BE2C (cell line): ENCODE results near the gene ATP6V0C.

Experiments used
- DNase-seq: peaks from one replicate; pipeline ENCODE4 v3.0.0-alpha.2; 2020
- H3K27me3 ChIP-seq: fragments of 250-450 bp; sonication (Bioruptor Pico); 2 replicates; pipeline ENCODE4 v1.5.1; 2020; ENCODE audit warnings: mild to moderate bottlenecking
- H3K36me3 ChIP-seq: fragments of 250-450 bp; sonication (Bioruptor Pico); 2 replicates; pipeline ENCODE4 v1.5.1; 2020; ENCODE audit warnings: mild to moderate bottlenecking
- H3K4me1 ChIP-seq: fragments of 250-450 bp; sonication (Bioruptor Pico); 2 replicates; pipeline ENCODE4 v1.5.1; 2020
- H3K4me3 ChIP-seq: 2 replicates; pipeline ENCODE4 v1.5.1; 2011; ENCODE audit warnings: low read depth, low read length
- H3K9me3 ChIP-seq: fragments of 250-450 bp; sonication (Bioruptor Pico); 2 replicates; pipeline ENCODE4 v1.5.1; 2020
- TF ChIP-seq, protein P1 (sequence below): IDR thresholded peaks from 2 replicates; pipeline ENCODE4 v1.5.1; 2012; ENCODE audit warnings: mild to moderate bottlenecking, low read depth, low read length

The ATP6V0C gene

DNA sequence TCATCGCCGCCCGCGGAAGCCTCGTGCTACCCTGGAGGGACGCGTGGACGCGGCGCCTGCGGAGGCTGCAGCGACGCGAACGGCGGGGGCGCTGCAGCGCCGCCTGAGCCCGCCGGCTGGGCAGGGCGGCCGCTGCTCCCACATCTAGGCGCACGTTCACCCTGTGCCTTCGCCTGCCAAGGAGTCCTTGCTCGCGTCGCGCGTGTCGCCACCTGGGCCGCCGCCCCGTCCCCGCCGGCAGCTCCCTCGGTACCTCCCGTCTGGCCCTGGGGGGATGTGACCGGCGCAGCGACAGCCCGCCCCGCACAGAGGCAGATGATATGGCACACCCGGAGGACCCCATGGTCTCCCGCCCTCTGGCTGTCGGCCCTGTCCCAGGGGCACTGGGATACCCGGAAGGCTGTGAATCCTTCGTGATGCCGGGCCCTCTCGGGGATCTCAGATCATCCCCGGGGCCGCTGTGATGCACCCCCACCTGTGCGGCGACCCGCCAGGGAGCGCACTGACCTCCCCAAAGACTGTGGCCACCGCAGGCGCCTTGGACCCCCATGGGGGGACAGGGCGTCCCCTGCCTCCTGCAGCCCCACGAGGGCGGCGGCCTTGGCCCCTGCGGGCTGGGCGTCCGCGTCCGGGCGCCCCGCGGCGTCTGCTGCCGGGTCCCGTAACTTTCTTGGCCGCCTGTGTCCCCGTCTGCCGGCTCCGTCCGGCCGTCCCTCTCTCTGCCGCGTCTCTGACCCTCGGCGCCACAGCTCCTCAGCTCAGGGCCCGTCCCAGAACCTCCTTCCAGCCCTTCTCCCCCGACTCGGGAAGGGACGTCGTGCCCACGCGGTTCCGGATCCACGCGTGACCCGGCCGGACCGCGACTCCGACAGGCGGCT, 39.5 kb upstream of the ATP6V0C start:
- no peaks in the 10 kb centered on the region for H3K27me3 ChIP-seq
- TF ChIP-seq, protein P1, sequence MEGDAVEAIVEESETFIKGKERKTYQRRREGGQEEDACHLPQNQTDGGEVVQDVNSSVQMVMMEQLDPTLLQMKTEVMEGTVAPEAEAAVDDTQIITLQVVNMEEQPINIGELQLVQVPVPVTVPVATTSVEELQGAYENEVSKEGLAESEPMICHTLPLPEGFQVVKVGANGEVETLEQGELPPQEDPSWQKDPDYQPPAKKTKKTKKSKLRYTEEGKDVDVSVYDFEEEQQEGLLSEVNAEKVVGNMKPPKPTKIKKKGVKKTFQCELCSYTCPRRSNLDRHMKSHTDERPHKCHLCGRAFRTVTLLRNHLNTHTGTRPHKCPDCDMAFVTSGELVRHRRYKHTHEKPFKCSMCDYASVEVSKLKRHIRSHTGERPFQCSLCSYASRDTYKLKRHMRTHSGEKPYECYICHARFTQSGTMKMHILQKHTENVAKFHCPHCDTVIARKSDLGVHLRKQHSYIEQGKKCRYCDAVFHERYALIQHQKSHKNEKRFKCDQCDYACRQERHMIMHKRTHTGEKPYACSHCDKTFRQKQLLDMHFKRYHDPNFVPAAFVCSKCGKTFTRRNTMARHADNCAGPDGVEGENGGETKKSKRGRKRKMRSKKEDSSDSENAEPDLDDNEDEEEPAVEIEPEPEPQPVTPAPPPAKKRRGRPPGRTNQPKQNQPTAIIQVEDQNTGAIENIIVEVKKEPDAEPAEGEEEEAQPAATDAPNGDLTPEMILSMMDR, result peak; percentile 18; the same call in 1 of the 2 replicates
- peaks cover 29% of the 10 kb centered on the region for H3K4me1 ChIP-seq
- 0 out of 2 replicates have a peak, but pooled peaks cover 5% of the 10 kb centered on the region for H3K36me3 ChIP-seq
- H3K9me3 ChIP-seq, result no peaks in the 10 kb centered on the region
- DNase-seq, result peak; percentile 69
- H3K4me3 ChIP-seq, result peak overlapping the region; percentile 86

DNA sequence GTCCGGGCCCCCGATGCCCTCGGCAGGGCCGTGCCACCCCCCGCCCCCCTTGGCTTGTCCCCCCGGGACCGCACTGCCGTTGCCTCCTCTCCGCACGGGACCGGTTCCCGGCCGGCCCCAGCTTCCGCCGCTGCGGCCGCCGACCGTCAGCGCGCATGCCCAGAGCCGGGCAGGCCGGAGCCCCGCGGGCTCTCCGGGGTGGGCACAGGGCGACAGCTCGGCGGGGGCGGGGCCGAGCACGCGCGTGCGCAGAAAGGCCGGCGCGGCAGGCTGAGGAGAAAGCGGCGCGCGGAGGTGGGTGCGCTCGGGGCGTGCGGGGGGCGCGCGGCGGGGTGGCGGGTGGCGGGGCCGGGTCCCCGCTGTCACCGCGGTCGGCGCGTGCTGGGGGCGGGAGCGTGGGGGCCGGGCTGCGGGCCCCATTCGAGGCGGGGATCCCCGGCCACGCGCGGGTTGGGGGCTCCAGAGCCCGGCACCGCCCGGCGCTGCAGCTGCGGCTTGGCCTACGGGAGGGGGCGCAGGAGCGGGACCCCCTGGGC, 38.8 kb upstream of the ATP6V0C start, which contains the start of gene TBC1D24:
TBC1D24 (plus strand) TSS at position 251 of the 536 bp plus-strand sequence. CDS start 21,022 bp downstream, outside the sequence.
- peaks cover 22% of the 10 kb centered on the region for H3K4me1 ChIP-seq
- TF ChIP-seq, protein P1, result no peak
- peak; percentile 95 for DNase-seq
- H3K27me3 ChIP-seq, result no peaks in the 10 kb centered on the region
- no peaks in the 10 kb centered on the region for H3K9me3 ChIP-seq
- 0 out of 2 replicates have a peak, but pooled peaks cover 5% of the 10 kb centered on the region for H3K36me3 ChIP-seq
- H3K4me3 ChIP-seq, result peak within 1 kb of the TSS; percentile 86

DNA sequence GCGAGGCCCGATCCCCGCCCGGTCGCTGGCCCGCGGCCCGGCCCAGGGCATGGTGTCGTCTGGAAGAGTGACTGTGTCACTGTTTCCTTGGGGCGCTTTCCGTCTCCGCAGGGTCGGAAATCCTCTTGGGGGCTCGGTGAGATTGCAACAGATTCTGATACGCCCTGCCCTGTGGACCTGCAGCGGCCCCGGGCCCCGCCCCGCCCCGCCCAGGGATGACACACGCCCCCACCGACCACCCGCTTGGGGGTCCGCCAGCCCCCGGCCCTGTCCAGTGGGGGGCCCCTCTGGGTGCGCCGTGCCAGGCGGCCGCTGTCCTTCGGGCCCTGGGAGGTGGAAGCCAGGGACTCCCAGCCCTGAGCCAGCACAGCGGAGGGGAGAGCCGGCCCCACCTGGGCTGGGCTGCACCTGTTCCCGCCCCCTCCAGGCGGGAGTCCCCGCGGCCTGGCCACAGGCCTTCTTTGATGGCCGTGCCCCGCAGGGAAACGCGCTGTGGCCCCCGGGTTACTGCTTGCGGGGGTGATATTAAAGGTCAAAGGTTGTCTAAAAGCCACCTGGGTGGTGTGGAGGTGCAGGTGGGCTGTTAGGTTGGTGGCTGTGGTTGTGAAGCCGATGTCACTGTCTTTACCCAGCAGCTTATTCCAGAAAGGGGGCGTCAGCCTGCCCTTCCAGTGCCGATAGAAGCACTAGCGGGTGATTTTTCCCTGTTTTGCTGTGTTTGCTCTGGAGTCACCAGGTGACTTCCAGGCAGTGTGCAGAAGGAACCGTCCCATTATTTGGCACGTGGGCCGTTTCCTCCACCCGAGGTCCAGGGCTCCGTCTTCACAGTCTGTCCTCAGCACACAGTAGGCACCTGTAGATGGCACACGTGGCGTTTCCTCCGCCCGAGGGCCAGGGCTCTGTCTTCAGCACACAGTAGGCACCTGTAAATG, 38.1 kb upstream of the ATP6V0C start:
- Histone ChIP-seq H3K4me1 (peaks cover 15% of the 10 kb centered on the region), H3K9me3 (no peaks in the 10 kb centered on the region), H3K27me3 (no peaks in the 10 kb centered on the region), H3K4me3 (peak overlapping the region; percentile 65), H3K36me3 (peaks cover 5% of the 10 kb centered on the region; the same call in 1 of the 2 replicates)
- TF ChIP-seq, protein P1, result no peak
- DNase-seq, result no peak

DNA sequence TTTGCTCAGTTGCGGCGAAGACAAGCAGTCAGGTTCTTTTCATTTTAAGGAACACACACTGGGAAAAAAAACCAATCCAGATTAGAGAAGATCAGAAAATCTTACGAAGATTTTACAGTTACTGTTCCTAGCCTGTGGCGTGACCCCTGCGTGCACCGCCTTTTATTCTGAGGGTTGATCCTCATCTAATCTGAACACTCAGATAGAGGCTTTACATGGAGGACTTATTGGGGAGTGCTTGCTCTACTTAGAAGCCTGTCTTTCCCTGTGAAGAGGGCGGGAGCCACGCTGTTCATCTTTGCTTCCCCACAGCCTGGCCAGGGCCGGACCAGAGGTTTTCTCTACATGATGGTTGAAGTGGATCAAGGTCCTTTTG, 37.4 kb upstream of the ATP6V0C start:
- no peaks in the 10 kb centered on the region for H3K27me3 ChIP-seq
- peaks cover 13% of the 10 kb centered on the region for H3K4me1 ChIP-seq
- TF ChIP-seq, protein P1, result no peak
- H3K4me3 ChIP-seq, result peak overlapping the region; percentile 65
- no peaks in the 10 kb centered on the region for H3K9me3 ChIP-seq
- DNase-seq, result no peak
- H3K36me3 ChIP-seq, result peaks cover 8% of the 10 kb centered on the region; the same call in 1 of the 2 replicates

DNA sequence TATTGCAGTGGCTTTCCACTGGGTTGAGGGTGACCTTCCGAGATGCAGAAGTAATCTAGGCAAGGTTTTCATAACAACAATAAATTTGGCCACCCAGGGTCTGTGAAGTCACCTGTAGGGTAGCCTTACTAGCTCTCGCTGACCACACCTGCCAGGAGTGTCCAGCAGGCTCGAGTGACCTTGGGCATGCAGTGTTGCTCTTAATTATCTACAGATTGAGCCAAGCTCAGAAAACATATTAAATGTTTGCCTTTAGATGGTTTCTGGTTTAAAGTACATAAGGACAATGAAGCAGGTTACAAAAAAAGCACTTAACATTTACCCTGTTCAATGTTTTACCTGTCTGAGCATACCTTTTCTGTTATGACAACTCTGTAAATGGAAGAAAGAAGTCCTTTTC, 37.0 kb upstream of the ATP6V0C start:
- TF ChIP-seq, protein P1, result no peak
- H3K4me3 ChIP-seq, result no peak overlapping the region
- peaks cover 8% of the 10 kb centered on the region; the same call in 1 of the 2 replicates for H3K36me3 ChIP-seq
- H3K4me1 ChIP-seq, result peaks cover 16% of the 10 kb centered on the region
- H3K27me3 ChIP-seq, result no peaks in the 10 kb centered on the region
- H3K9me3 ChIP-seq, result no peaks in the 10 kb centered on the region
- DNase-seq, result no peak
